Middle frontal gyrus (tissue), 1 donor: ENCODE results near the gene ASXL2.

Experiments
- DNase-seq: peaks from one replicate; pipeline ENCODE4 v3.0.0-alpha.2; 2015; ENCODE audit warnings: low spot score; ENCODE audit errors: extremely low spot score

Gene ASXL2

GRCh38 chr2:25806941-25807340 is 71.3 kb downstream of the ASXL2 start:
- no peak for DNase-seq

- DNase-seq: no peak
Observed at GRCh38 chr2:25805987-25806386, 72.3 kb downstream of the ASXL2 start.

- DNase-seq: no peak
Observed at GRCh38 chr2:25804338-25804737, 73.9 kb downstream of the ASXL2 start.

- no peak for DNase-seq
Observed at GRCh38 chr2:25799301-25799700, 79.0 kb downstream of the ASXL2 start.

- no peak for DNase-seq
Observed at GRCh38 chr2:25797620-25798488, 80.4 kb downstream of the ASXL2 start.

GRCh38 chr2:25794544-25795276 is 83.6 kb downstream of the ASXL2 start:
- no peak for DNase-seq

GRCh38 chr2:25790074-25790790 is 88.1 kb downstream of the ASXL2 start:
- no peak for DNase-seq

- DNase-seq: no peak
Observed at GRCh38 chr2:25788457-25788856, 89.8 kb downstream of the ASXL2 start.

GRCh38 chr2:25787020-25787419 is 91.3 kb downstream of the ASXL2 start:
- DNase-seq: no peak

- DNase-seq: no peak
Observed at GRCh38 chr2:25784404-25784803, 93.9 kb downstream of the ASXL2 start.

- no peak for DNase-seq
Observed at GRCh38 chr2:25777077-25777476, 101.2 kb downstream of the ASXL2 start.

GRCh38 chr2:25772078-25772477 is 106.2 kb downstream of the ASXL2 start:
- no peak for DNase-seq

GRCh38 chr2:25763575-25763974 is 114.7 kb downstream of the ASXL2 start:
- no peak for DNase-seq

- DNase-seq: no peak
Observed at GRCh38 chr2:25760297-25760696, 118.0 kb downstream of the ASXL2 start.

GRCh38 chr2:25758348-25758747 is 119.9 kb downstream of the ASXL2 start:
- no peak for DNase-seq

GRCh38 chr2:25757906-25758305 is 120.4 kb downstream of the ASXL2 start:
- DNase-seq: no peak

GRCh38 chr2:25756536-25756935 is 121.8 kb downstream of the ASXL2 start:
- no peak for DNase-seq

GRCh38 chr2:25749676-25750075 is 128.6 kb downstream of the ASXL2 start:
- no peak for DNase-seq

GRCh38 chr2:25744055-25744454 is 134.2 kb downstream of the ASXL2 start:
- no peak for DNase-seq

GRCh38 chr2:25743132-25743830 is 135.0 kb downstream of the ASXL2 start:
- no peak for DNase-seq

GRCh38 chr2:25742501-25742900 is 135.8 kb downstream of the ASXL2 start:
- no peak for DNase-seq
